ENCODE results near the gene COQ4.

DNA sequence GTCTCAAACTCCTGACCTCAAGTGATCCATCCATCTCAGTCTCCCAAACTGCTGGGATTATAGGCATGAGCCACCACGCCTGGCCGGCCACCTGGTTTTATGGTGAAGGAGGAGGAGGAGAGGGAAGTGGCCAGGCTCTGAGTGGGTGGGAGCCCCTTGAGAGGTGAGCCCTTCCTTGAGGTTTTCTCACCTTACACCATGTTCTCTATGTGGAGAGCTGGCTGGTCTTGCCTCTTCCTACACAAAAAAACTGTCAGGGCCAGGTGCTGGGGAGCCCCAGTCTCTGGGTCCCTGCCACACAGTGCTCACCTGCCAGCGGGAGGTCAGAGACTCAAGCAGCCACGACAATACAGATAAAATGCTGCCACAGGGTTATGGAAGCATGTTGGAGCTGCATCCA lies 28.5 kb upstream of the COQ4 start:
- TF ChIP-seq, protein P1, sequence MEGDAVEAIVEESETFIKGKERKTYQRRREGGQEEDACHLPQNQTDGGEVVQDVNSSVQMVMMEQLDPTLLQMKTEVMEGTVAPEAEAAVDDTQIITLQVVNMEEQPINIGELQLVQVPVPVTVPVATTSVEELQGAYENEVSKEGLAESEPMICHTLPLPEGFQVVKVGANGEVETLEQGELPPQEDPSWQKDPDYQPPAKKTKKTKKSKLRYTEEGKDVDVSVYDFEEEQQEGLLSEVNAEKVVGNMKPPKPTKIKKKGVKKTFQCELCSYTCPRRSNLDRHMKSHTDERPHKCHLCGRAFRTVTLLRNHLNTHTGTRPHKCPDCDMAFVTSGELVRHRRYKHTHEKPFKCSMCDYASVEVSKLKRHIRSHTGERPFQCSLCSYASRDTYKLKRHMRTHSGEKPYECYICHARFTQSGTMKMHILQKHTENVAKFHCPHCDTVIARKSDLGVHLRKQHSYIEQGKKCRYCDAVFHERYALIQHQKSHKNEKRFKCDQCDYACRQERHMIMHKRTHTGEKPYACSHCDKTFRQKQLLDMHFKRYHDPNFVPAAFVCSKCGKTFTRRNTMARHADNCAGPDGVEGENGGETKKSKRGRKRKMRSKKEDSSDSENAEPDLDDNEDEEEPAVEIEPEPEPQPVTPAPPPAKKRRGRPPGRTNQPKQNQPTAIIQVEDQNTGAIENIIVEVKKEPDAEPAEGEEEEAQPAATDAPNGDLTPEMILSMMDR (IDR thresholded peaks at IDR 0.05) = no peak
- no peak for TF ChIP-seq POLR2AphosphoS5 (IDR thresholded peaks at IDR 0.05)
